Measurements from ENCODE around the gene SNRNP200. TPM values are rescaled to one million over a fixed set of nuclear protein-coding genes. Genes with fewer than 3 reads are reported as not detected.

The SNRNP200 gene
- total RNA-seq, 4 donors from 2014 or later = 55.3 to 90.0 (median 68.6) TPM

GRCh38 chr2:96320326-96320725 is 15.0 kb upstream of the SNRNP200 start:
- H3K4me3 ChIP-seq = peak overlapping the region in 2 of 4 donors; percentile 5 to 62
- no peak for TF ChIP-seq POLR2A (IDR thresholded peaks at IDR 0.05)
- TF ChIP-seq, protein P1, sequence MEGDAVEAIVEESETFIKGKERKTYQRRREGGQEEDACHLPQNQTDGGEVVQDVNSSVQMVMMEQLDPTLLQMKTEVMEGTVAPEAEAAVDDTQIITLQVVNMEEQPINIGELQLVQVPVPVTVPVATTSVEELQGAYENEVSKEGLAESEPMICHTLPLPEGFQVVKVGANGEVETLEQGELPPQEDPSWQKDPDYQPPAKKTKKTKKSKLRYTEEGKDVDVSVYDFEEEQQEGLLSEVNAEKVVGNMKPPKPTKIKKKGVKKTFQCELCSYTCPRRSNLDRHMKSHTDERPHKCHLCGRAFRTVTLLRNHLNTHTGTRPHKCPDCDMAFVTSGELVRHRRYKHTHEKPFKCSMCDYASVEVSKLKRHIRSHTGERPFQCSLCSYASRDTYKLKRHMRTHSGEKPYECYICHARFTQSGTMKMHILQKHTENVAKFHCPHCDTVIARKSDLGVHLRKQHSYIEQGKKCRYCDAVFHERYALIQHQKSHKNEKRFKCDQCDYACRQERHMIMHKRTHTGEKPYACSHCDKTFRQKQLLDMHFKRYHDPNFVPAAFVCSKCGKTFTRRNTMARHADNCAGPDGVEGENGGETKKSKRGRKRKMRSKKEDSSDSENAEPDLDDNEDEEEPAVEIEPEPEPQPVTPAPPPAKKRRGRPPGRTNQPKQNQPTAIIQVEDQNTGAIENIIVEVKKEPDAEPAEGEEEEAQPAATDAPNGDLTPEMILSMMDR (IDR thresholded peaks at IDR 0.05) = no peak
- no peak for DNase-seq
- no peaks in the 10 kb centered on the region for H3K9me3 ChIP-seq
- peaks cover 9 to 35% (median 12%) of the 10 kb centered on the region in 3 donors for H3K4me1 ChIP-seq
- 33 to 51% methylated on average over 3 of the region's 3 CpGs for WGBS, 2 donors
- intact Hi-C loops (cut with DNase I) = no loop called here
- no peak overlapping the region for H3K27ac ChIP-seq
- no peaks in the 10 kb centered on the region for H3K36me3 ChIP-seq
- peaks cover 0 to 70% (median 7%) of the 10 kb centered on the region in 4 donors for H3K27me3 ChIP-seq

DNA sequence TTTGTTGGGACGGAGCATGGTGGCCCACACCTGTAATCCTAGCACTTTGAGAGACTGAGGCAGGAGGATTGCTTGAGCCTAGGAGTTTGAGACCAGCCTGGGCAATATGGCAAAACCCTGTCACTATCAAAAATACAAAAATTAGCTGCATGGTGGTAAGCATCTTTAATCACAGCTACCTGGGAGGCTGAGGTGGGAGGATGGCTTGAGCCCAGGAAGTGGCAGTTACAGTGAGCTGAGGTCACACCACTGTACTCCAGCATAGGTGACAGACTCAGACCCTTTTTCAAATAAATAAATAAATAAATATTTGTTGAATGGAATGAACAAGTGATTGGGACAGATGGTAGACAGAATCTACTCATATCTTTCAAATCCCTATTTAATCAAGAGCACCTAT is 14.1 kb upstream of the SNRNP200 start:
- H3K27me3 ChIP-seq = peaks cover 0 to 61% (median 7%) of the 10 kb centered on the region in 4 donors
- TF ChIP-seq, protein P1 (IDR thresholded peaks at IDR 0.05) = no peak
- no peak for TF ChIP-seq POLR2A (IDR thresholded peaks at IDR 0.05)

GRCh38 chr2:96318723-96319122 is 13.4 kb upstream of the SNRNP200 start:
- H3K27ac ChIP-seq = no peak overlapping the region
- no peak for TF ChIP-seq POLR2A (IDR thresholded peaks at IDR 0.05)
- TF ChIP-seq, protein P1 (IDR thresholded peaks at IDR 0.05) = no peak
- peaks cover 9 to 25% (median 12%) of the 10 kb centered on the region in 3 donors for H3K4me1 ChIP-seq
- DNase-seq = no peak
- H3K9me3 ChIP-seq = no peaks in the 10 kb centered on the region
- H3K4me3 ChIP-seq = no peak overlapping the region
- H3K27me3 ChIP-seq = peaks cover 0 to 54% (median 7%) of the 10 kb centered on the region in 4 donors
- intact Hi-C loops (cut with DNase I) = no loop called here
- H3K36me3 ChIP-seq = no peaks in the 10 kb centered on the region
- 95 to 96% methylated on average over 4 of the region's 4 CpGs for WGBS, 2 donors

More for the DNA sequence above, 14.1 kb upstream of the SNRNP200 start:
- H3K36me3 ChIP-seq = no peaks in the 10 kb centered on the region
- WGBS, 2 donors = 81 to 100% methylated on average over 1 of the region's 1 CpG
- intact Hi-C loops (cut with DNase I) = no loop called here
- peaks cover 9 to 26% (median 12%) of the 10 kb centered on the region in 3 donors for H3K4me1 ChIP-seq
- no peak for DNase-seq
- H3K27ac ChIP-seq = no peak overlapping the region
- no peak overlapping the region for H3K4me3 ChIP-seq
- no peaks in the 10 kb centered on the region for H3K9me3 ChIP-seq

DNA sequence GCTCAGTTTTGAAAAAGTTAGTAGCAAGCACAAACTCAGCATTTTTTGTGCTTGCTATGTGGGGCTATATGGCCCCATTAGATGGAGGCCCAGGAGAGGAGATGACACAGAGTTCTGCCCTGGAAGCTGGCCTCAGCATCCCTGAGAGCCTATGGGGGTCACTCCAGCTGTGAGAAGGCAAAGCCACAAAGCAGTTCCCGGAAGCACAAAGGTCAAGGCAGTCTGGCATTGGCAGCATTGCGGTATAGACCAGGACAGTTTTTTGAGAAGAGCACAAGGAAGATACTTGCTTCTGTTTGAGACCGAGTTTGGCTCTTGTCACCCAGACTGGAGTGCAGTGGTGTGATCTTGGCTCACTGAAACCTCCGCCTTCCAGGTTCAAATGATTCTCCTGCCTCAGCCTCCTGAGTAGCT is 12.2 kb upstream of the SNRNP200 start:
- intact Hi-C loops (cut with DNase I) = no loop called here
- Histone ChIP-seq H3K27me3 (peaks cover 0 to 43% (median 3%) of the 10 kb centered on the region in 4 donors), H3K27ac (no peak overlapping the region), H3K4me1 (peaks cover 9 to 25% (median 12%) of the 10 kb centered on the region in 3 donors), H3K36me3 (no peaks in the 10 kb centered on the region), H3K9me3 (no peaks in the 10 kb centered on the region), H3K4me3 (no peak overlapping the region)
- no peak for DNase-seq
- TF ChIP-seq, protein P1 (IDR thresholded peaks at IDR 0.05) = no peak
- no peak for TF ChIP-seq POLR2A (IDR thresholded peaks at IDR 0.05)
- WGBS, 2 donors = 94 to 100% methylated on average over 2 to 4 of the region's 4 CpGs

GRCh38 chr2:96316999-96317398 is 11.7 kb upstream of the SNRNP200 start:
- no peak overlapping the region for H3K27ac ChIP-seq
- peaks cover 0 to 37% (median 3%) of the 10 kb centered on the region in 4 donors for H3K27me3 ChIP-seq
- H3K36me3 ChIP-seq = no peaks in the 10 kb centered on the region
- no peak for DNase-seq
- TF ChIP-seq POLR2A (IDR thresholded peaks at IDR 0.05) = no peak
- TF ChIP-seq, protein P1 (IDR thresholded peaks at IDR 0.05) = no peak
- H3K4me1 ChIP-seq = peaks cover 7 to 21% (median 11%) of the 10 kb centered on the region in 3 donors
- intact Hi-C loops (cut with DNase I) = no loop called here
- no peak overlapping the region for H3K4me3 ChIP-seq
- no peaks in the 10 kb centered on the region for H3K9me3 ChIP-seq
